ENCODE data around the gene RAB11FIP3. TPM values are rescaled to one million over a fixed set of nuclear protein-coding genes. Genes with fewer than 3 reads are reported as not detected.

RAB11FIP3 gene
- total RNA-seq, 1 experiment from 2014 or later: 37.5 TPM

GRCh38 chr16:533391-534123 is 108.1 kb downstream of the RAB11FIP3 start:
- POLR2A ChIA-PET: no interaction called here

GRCh38 chr16:534135-534534 is 108.7 kb downstream of the RAB11FIP3 start:
- DNase-seq (ENCODE audit: unreplicated experiment): no peak
- ChIA-PET POLR2A (interaction anchor here (0.6 to 1.0 kb wide), 2 partner anchors 108 to 299 kb away, joined by 3 read pairs; partner anchors contain the start of gene FAM234A), CTCF (interaction anchor here (0.6 kb wide), 1 partner anchor 67 kb away, joined by 3 read pairs; no protein-coding TSS in a partner anchor)
- no peak for TF ChIP-seq CTCF (IDR thresholded peaks at IDR 0.05; ENCODE audit: unreplicated experiment)
- intact Hi-C loops (cut with micrococcal nuclease): no loop called here
- H3K27me3 Mint-ChIP-seq (ENCODE audit: insufficient read depth, unreplicated experiment): no peaks in the 10 kb centered on the region
- no peaks in the 10 kb centered on the region for H3K9me3 Mint-ChIP-seq (ENCODE audit: unreplicated experiment)
- no peak overlapping the region for H3K27ac Mint-ChIP-seq (ENCODE audit: low read depth, unreplicated experiment)
- no TSS peak for BruUV-seq (replicated peaks)
- H3K4me1 Mint-ChIP-seq (ENCODE audit: insufficient read depth, unreplicated experiment): no peaks in the 10 kb centered on the region
- H3K4me3 Mint-ChIP-seq (ENCODE audit: unreplicated experiment): no peak overlapping the region
- peaks cover 34% of the 10 kb centered on the region for H3K36me3 Mint-ChIP-seq (ENCODE audit: insufficient read depth, unreplicated experiment)

More at GRCh38 chr16:533391-534123, 108.1 kb downstream of the RAB11FIP3 start:
- no peak overlapping the region for H3K27ac Mint-ChIP-seq (ENCODE audit: low read depth, unreplicated experiment)
- CTCF ChIA-PET: interaction anchor here (0.6 kb wide), 1 partner anchor 68 kb away, joined by 3 read pairs; no protein-coding TSS in a partner anchor
- peaks cover 30% of the 10 kb centered on the region for H3K36me3 Mint-ChIP-seq (ENCODE audit: insufficient read depth, unreplicated experiment)
- no peaks in the 10 kb centered on the region for H3K9me3 Mint-ChIP-seq (ENCODE audit: unreplicated experiment)
- no peaks in the 10 kb centered on the region for H3K4me1 Mint-ChIP-seq (ENCODE audit: insufficient read depth, unreplicated experiment)
- no peak overlapping the region for H3K4me3 Mint-ChIP-seq (ENCODE audit: unreplicated experiment)
- no peak for TF ChIP-seq CTCF (IDR thresholded peaks at IDR 0.05; ENCODE audit: unreplicated experiment)
- H3K27me3 Mint-ChIP-seq (ENCODE audit: insufficient read depth, unreplicated experiment): no peaks in the 10 kb centered on the region
- no peak for DNase-seq (ENCODE audit: unreplicated experiment)
- intact Hi-C loops (cut with micrococcal nuclease): no loop called here
- BruUV-seq (replicated peaks): no TSS peak

GRCh38 chr16:534856-535445 is 109.5 kb downstream of the RAB11FIP3 start:
- Mint-ChIP-seq H3K4me3 (ENCODE audit: unreplicated experiment) (peak overlapping the region; percentile 16), H3K4me1 (ENCODE audit: insufficient read depth, unreplicated experiment) (no peaks in the 10 kb centered on the region), H3K27me3 (ENCODE audit: insufficient read depth, unreplicated experiment) (no peaks in the 10 kb centered on the region), H3K36me3 (ENCODE audit: insufficient read depth, unreplicated experiment) (peaks cover 40% of the 10 kb centered on the region), H3K27ac (ENCODE audit: low read depth, unreplicated experiment) (peak overlapping the region; percentile 35), H3K9me3 (ENCODE audit: unreplicated experiment) (no peaks in the 10 kb centered on the region)
- no TSS peak for BruUV-seq (replicated peaks)
- CTCF ChIA-PET: interaction anchor here (0.6 kb wide), 1 partner anchor 103 kb away, joined by 3 read pairs; no protein-coding TSS in a partner anchor
- POLR2A ChIA-PET: interaction anchor here (0.6 to 1.0 kb wide), 2 partner anchors 109 to 300 kb away, joined by 3 read pairs; partner anchors contain the start of gene FAM234A
- intact Hi-C loops (cut with micrococcal nuclease): no loop called here
- no peak for TF ChIP-seq CTCF (IDR thresholded peaks at IDR 0.05; ENCODE audit: unreplicated experiment)
- no peak for DNase-seq (ENCODE audit: unreplicated experiment)

Measured in MCF 10A (cell line).